ENCODE data around the gene CTAG1A.

GRCh38 chrX:154597221-154597620, 12.3 kb downstream of the CTAG1A start:
- TF ChIP-seq EP300 (IDR thresholded peaks at IDR 0.05) = no peak
- no peak for TF ChIP-seq CTCF (IDR thresholded peaks at IDR 0.05)
- TF ChIP-seq POLR2A (IDR thresholded peaks at IDR 0.05) = no peak

Measured in ovary (tissue), 3 donors.